ENCODE data around the gene KITLG.
"Not testable (repeated sequence)": the region's sequence is repeated elsewhere in the genome, so short reads cannot be mapped to it uniquely, and the experiment has no call there.

Gene KITLG

GRCh38 chr12:88495031-88495430 lies 85.2 kb downstream of the KITLG start:
- no peak for DNase-seq (ENCODE audit: low read depth in 2 of 2)

GRCh38 chr12:88494520-88494919 lies 85.8 kb downstream of the KITLG start:
- no peak for DNase-seq (ENCODE audit: low read depth in 2 of 2)

GRCh38 chr12:88493636-88494035 lies 86.6 kb downstream of the KITLG start:
- no peak for DNase-seq (ENCODE audit: low read depth in 2 of 2)

GRCh38 chr12:88490425-88490824 lies 89.8 kb downstream of the KITLG start:
- DNase-seq (ENCODE audit: low read depth in 2 of 2) = no peak

GRCh38 chr12:88472775-88473174 lies 107.5 kb downstream of the KITLG start:
- DNase-seq (ENCODE audit: low read depth in 2 of 2) = no peak

- no peak for DNase-seq (ENCODE audit: low read depth in 2 of 2)
Measured at GRCh38 chr12:88472248-88472647, 108.0 kb downstream of the KITLG start.

GRCh38 chr12:88471331-88472045 lies 108.8 kb downstream of the KITLG start:
- DNase-seq (ENCODE audit: low read depth in 2 of 2) = no peak

- no peak for DNase-seq (ENCODE audit: low read depth in 2 of 2)
Measured at GRCh38 chr12:88469154-88469553, 111.1 kb downstream of the KITLG start.

- no peak for DNase-seq (ENCODE audit: low read depth in 2 of 2)
Measured at GRCh38 chr12:88468581-88468980, 111.7 kb downstream of the KITLG start.

- not testable (repeated sequence) for DNase-seq (ENCODE audit: low read depth in 2 of 2)
Measured at GRCh38 chr12:88466708-88467107, 113.6 kb downstream of the KITLG start.

- DNase-seq (ENCODE audit: low read depth in 2 of 2) = no peak
Measured at GRCh38 chr12:88458327-88458726, 121.9 kb downstream of the KITLG start.

- DNase-seq (ENCODE audit: low read depth in 2 of 2) = no peak
Measured at GRCh38 chr12:88453323-88453722, 126.9 kb downstream of the KITLG start.

- DNase-seq (ENCODE audit: low read depth in 2 of 2) = no peak
Measured at GRCh38 chr12:88451205-88451604, 129.1 kb downstream of the KITLG start.

- no peak for DNase-seq (ENCODE audit: low read depth in 2 of 2)
Measured at GRCh38 chr12:88450136-88450535, 130.1 kb downstream of the KITLG start.

GRCh38 chr12:88448337-88448915 lies 131.8 kb downstream of the KITLG start:
- DNase-seq (ENCODE audit: low read depth in 2 of 2) = no peak

GRCh38 chr12:88445705-88446394 lies 134.4 kb downstream of the KITLG start:
- no peak for DNase-seq (ENCODE audit: low read depth in 2 of 2)

- no peak for DNase-seq (ENCODE audit: low read depth in 2 of 2)
Measured at GRCh38 chr12:88444481-88444880, 135.8 kb downstream of the KITLG start.
